ENCODE results near the gene PLB1. TPM values are rescaled to one million over a fixed set of nuclear protein-coding genes. Genes with fewer than 3 reads are reported as not detected.

Gene PLB1
- total RNA-seq, 1 experiment from 2014 or later, result 0.44 TPM

DNA sequence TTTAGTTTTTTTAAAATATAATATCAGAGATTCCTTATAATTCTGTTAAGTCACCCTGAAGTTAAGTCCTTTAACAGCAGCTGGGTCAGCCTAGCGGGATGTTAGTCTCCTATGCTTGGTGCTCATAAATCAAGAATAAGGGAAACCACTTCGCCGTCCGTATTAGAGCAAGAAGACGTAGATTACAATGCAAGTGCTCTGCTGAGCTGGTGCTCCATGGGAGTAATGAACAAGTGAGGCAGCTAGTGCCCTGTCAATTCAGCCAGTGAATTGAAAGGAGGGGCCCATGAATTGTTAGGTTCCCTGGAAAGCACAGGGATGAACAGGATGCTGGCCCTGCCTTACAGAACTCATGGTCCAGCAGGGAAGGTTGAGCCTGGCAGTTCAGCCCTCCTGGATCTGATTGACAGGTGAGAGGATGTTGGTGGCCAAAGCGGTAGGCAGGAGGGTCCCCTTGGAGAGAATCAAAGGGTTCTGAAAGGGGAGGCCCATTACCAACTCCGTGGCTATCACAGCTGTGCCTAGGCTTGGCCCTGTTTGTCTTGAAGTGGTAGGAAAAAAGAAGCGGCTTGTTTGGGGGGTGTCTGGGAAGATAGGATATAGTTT, 30.8 kb downstream of the PLB1 start (continued):
- TF ChIP-seq TEAD1 (CRISPR knock-in tag; IDR thresholded peaks at IDR 0.05) (no peak), ELF4 (CRISPR knock-in tag; IDR thresholded peaks at IDR 0.05; ENCODE audit: low read depth) (no peak), CBFB (CRISPR knock-in tag; IDR thresholded peaks at IDR 0.05; ENCODE audit: low read depth) (no peak), TEAD4 (CRISPR knock-in tag; IDR thresholded peaks at IDR 0.05) (no peak), NFATC4 (CRISPR knock-in tag; IDR thresholded peaks at IDR 0.05) (no peak)
- TF ChIP-seq, protein P1, sequence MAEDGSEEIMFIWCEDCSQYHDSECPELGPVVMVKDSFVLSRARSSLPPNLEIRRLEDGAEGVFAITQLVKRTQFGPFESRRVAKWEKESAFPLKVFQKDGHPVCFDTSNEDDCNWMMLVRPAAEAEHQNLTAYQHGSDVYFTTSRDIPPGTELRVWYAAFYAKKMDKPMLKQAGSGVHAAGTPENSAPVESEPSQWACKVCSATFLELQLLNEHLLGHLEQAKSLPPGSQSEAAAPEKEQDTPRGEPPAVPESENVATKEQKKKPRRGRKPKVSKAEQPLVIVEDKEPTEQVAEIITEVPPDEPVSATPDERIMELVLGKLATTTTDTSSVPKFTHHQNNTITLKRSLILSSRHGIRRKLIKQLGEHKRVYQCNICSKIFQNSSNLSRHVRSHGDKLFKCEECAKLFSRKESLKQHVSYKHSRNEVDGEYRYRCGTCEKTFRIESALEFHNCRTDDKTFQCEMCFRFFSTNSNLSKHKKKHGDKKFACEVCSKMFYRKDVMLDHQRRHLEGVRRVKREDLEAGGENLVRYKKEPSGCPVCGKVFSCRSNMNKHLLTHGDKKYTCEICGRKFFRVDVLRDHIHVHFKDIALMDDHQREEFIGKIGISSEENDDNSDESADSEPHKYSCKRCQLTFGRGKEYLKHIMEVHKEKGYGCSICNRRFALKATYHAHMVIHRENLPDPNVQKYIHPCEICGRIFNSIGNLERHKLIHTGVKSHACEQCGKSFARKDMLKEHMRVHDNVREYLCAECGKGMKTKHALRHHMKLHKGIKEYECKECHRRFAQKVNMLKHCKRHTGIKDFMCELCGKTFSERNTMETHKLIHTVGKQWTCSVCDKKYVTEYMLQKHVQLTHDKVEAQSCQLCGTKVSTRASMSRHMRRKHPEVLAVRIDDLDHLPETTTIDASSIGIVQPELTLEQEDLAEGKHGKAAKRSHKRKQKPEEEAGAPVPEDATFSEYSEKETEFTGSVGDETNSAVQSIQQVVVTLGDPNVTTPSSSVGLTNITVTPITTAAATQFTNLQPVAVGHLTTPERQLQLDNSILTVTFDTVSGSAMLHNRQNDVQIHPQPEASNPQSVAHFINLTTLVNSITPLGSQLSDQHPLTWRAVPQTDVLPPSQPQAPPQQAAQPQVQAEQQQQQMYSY (CRISPR knock-in tag; IDR thresholded peaks at IDR 0.05), result no peak
- TF ChIP-seq, protein P2, sequence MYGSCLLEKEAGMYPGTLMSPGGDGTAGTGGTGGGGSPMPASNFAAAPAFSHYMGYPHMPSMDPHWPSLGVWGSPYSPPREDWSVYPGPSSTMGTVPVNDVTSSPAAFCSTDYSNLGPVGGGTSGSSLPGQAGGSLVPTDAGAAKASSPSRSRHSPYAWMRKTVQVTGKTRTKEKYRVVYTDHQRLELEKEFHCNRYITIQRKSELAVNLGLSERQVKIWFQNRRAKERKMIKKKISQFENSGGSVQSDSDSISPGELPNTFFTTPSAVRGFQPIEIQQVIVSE (CRISPR knock-in tag; IDR thresholded peaks at IDR 0.05; ENCODE audit: borderline replicate concordance), result no peak

DNA sequence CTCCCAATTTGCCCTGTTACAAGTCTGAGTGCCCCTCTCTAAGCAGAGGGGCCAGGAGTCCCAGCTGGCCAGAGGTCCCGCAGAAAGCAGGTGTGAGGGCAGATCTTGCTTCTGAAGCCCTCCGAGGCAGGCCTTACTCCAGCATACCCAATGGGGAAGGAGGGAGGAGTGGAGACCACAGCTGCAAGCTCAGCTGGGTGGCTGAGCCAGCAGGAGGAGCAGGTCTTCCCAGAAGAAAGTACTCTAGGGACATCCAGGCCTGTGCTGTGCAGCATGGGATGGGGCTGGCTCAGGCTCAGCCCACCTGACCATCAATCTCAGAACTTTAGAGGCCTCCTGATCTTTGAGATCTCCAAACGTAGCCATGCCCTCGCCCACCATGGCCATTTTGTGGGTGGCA, 31.3 kb downstream of the PLB1 start:
- POLR2A ChIA-PET, result no interaction called here
- no peak overlapping the region for H3K4me3 Mint-ChIP-seq
- no peak for TF ChIP-seq NR1H2 (CRISPR knock-in tag; IDR thresholded peaks at IDR 0.05)
- no peak for TF ChIP-seq ELF4 (CRISPR knock-in tag; IDR thresholded peaks at IDR 0.05; ENCODE audit: low read depth)
- TF ChIP-seq, protein P3, sequence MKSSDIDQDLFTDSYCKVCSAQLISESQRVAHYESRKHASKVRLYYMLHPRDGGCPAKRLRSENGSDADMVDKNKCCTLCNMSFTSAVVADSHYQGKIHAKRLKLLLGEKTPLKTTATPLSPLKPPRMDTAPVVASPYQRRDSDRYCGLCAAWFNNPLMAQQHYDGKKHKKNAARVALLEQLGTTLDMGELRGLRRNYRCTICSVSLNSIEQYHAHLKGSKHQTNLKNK (CRISPR knock-in tag; IDR thresholded peaks at IDR 0.05), result no peak
- no peak for TF ChIP-seq KAT7 (CRISPR knock-in tag; IDR thresholded peaks at IDR 0.05; ENCODE audit: borderline replicate concordance)
- TF ChIP-seq RORB (CRISPR knock-in tag; IDR thresholded peaks at IDR 0.05), result no peak
- TF ChIP-seq, protein P4, sequence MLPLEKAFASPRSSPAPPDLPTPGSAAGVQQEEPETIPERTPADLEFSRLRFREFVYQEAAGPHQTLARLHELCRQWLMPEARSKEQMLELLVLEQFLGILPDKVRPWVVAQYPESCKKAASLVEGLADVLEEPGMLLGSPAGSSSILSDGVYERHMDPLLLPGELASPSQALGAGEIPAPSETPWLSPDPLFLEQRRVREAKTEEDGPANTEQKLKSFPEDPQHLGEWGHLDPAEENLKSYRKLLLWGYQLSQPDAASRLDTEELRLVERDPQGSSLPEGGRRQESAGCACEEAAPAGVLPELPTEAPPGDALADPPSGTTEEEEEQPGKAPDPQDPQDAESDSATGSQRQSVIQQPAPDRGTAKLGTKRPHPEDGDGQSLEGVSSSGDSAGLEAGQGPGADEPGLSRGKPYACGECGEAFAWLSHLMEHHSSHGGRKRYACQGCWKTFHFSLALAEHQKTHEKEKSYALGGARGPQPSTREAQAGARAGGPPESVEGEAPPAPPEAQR (CRISPR knock-in tag; IDR thresholded peaks at IDR 0.05), result no peak
- TF ChIP-seq, protein P5, sequence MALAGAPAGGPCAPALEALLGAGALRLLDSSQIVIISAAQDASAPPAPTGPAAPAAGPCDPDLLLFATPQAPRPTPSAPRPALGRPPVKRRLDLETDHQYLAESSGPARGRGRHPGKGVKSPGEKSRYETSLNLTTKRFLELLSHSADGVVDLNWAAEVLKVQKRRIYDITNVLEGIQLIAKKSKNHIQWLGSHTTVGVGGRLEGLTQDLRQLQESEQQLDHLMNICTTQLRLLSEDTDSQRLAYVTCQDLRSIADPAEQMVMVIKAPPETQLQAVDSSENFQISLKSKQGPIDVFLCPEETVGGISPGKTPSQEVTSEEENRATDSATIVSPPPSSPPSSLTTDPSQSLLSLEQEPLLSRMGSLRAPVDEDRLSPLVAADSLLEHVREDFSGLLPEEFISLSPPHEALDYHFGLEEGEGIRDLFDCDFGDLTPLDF (CRISPR knock-in tag; IDR thresholded peaks at IDR 0.05), result no peak
- no peak for TF ChIP-seq CREB1 (CRISPR knock-in tag; IDR thresholded peaks at IDR 0.05)
- TF ChIP-seq FOXP1 (CRISPR knock-in tag; IDR thresholded peaks at IDR 0.05; ENCODE audit: borderline replicate concordance), result no peak
- TF ChIP-seq, protein P6, sequence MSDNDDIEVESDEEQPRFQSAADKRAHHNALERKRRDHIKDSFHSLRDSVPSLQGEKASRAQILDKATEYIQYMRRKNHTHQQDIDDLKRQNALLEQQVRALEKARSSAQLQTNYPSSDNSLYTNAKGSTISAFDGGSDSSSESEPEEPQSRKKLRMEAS (CRISPR knock-in tag; IDR thresholded peaks at IDR 0.05), result no peak
- no peak for TF ChIP-seq ZNF121 (CRISPR knock-in tag; IDR thresholded peaks at IDR 0.05)
- TF ChIP-seq HMGA2 (CRISPR knock-in tag; IDR thresholded peaks at IDR 0.05), result no peak
- TF ChIP-seq FOXK1 (CRISPR knock-in tag; IDR thresholded peaks at IDR 0.05), result no peak
- H3K36me3 Mint-ChIP-seq, result no peaks in the 10 kb centered on the region
- peaks cover 9% of the 10 kb centered on the region; the same call in 1 of the 2 replicates for H3K27me3 Mint-ChIP-seq (ENCODE audit: low read depth)
- DNase-seq (ENCODE audit: low spot score), result no peak
- no peaks in the 10 kb centered on the region for H3K9me3 Mint-ChIP-seq
- H3K27ac Mint-ChIP-seq, result no peak overlapping the region
- CTCF ChIA-PET, result interaction anchor here (1.5 to 1.6 kb wide), 2 partner anchors 39 to 843 kb away, joined by 5 read pairs; no protein-coding TSS in a partner anchor
- ATAC-seq, result peak; percentile 87
- H3K4me1 Mint-ChIP-seq, result peaks cover 6% of the 10 kb centered on the region
